ENCODE data around the gene RAB11FIP3. TPM values are rescaled to one million over a fixed set of nuclear protein-coding genes. Genes with fewer than 3 reads are reported as not detected.
"Not testable (repeated sequence)": the region's sequence is repeated elsewhere in the genome, so short reads cannot be mapped to it uniquely, and the experiment has no call there.

The RAB11FIP3 gene
- total RNA-seq, 1 donor: 14.7 TPM

- DNase-seq (ENCODE audit: low read depth): no peak
- H3K4me3 ChIP-seq (ENCODE audit: low read depth, low read length): no peak overlapping the region
- TF ChIP-seq CTCF (IDR thresholded peaks at IDR 0.05; ENCODE audit: insufficient read depth, low read length): no peak
Observed at GRCh38 chr16:489606-490005, 64.2 kb downstream of the RAB11FIP3 start.

GRCh38 chr16:490768-491167, 65.3 kb downstream of the RAB11FIP3 start:
- H3K4me3 ChIP-seq (ENCODE audit: low read depth, low read length): no peak overlapping the region
- TF ChIP-seq CTCF (IDR thresholded peaks at IDR 0.05; ENCODE audit: insufficient read depth, low read length): no peak
- no peak for DNase-seq (ENCODE audit: low read depth)

GRCh38 chr16:491220-491919, 65.9 kb downstream of the RAB11FIP3 start:
- H3K4me3 ChIP-seq (ENCODE audit: low read depth, low read length): no peak overlapping the region
- no peak for TF ChIP-seq CTCF (IDR thresholded peaks at IDR 0.05; ENCODE audit: insufficient read depth, low read length)
- DNase-seq (ENCODE audit: low read depth): no peak

- H3K4me3 ChIP-seq (ENCODE audit: low read depth, low read length): no peak overlapping the region
- no peak for TF ChIP-seq CTCF (IDR thresholded peaks at IDR 0.05; ENCODE audit: insufficient read depth, low read length)
- no peak for DNase-seq (ENCODE audit: low read depth)
Observed at GRCh38 chr16:492211-492875, 66.9 kb downstream of the RAB11FIP3 start.

GRCh38 chr16:494676-495075, 69.2 kb downstream of the RAB11FIP3 start:
- DNase-seq (ENCODE audit: low read depth); H3K4me3 ChIP-seq (ENCODE audit: low read depth, low read length): not testable (repeated sequence)

GRCh38 chr16:495127-495748, 69.8 kb downstream of the RAB11FIP3 start:
- DNase-seq (ENCODE audit: low read depth): peak; percentile 43

More at GRCh38 chr16:495127-495748, 69.8 kb downstream of the RAB11FIP3 start:
- H3K4me3 ChIP-seq (ENCODE audit: low read depth, low read length): no peak overlapping the region
- peak; percentile 53 for TF ChIP-seq CTCF (IDR thresholded peaks at IDR 0.05; ENCODE audit: insufficient read depth, low read length)

Data from fibroblast of the aortic adventitia (primary cell).